ENCODE results near the gene TNS3. TPM values are rescaled to one million over a fixed set of nuclear protein-coding genes. Genes with fewer than 3 reads are reported as not detected.

The TNS3 gene
- total RNA-seq, 1 experiment from 2014 or later: 9.5 TPM

DNA sequence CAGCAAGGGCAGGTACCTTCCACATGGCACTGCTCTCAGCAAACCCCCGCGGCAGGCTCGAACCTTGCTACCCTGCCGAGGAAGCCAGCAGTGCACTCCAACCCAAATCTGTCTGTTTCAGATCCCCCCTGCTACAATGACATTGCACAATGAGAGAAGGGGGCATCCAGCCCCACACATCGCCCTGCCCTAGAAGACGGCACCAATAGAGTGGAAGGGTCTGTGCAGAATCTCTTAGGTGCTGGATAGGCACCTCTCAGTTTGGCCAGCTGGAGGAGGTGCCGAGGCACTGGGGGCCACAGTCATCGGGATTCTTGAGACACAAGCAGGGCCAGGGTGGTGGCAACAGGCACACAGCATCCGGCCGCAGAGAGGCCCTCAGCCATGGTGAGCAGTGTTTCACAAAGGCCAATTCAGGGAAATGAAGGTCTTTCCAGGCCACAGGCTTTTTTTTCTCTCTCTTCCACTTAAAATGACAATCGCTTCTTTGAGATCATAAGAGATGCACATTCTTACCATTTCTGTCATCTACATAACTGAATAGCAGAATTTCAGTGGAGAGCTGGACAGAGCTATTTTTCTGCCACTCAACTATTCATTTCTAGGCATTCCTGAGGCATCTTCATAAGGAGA, 281.3 kb downstream of the TNS3 start:
- no peak overlapping the region for H2BK5ac ChIP-seq (ENCODE audit: insufficient read length, low read length)
- H4K5ac ChIP-seq (ENCODE audit: insufficient read length, low read depth, low read length): no peak overlapping the region
- no peak overlapping the region for H3K56ac ChIP-seq (ENCODE audit: insufficient read length, low read depth, low read length)
- no peaks in the 10 kb centered on the region for H3K79me1 ChIP-seq (ENCODE audit: insufficient read depth, low read depth, low read length, poor library complexity, severe bottlenecking)
- Mint-ChIP-seq H3K9me3 (no peaks in the 10 kb centered on the region), H3K27ac (no peak overlapping the region; a peak in 1 of 7 replicates), H3K4me3 (no peak overlapping the region), H3K27me3 (ENCODE audit: low read depth) (no peaks in the 10 kb centered on the region), H3K36me3 (ENCODE audit: insufficient read depth in 1 of 3, low read depth in 3 of 3) (no peaks in the 10 kb centered on the region; a peak in 2 of 7 replicates), H3K4me1 (peaks cover 7 to 13% of the 10 kb centered on the region in 2 experiments)
- no peak overlapping the region for H3K18ac ChIP-seq (ENCODE audit: insufficient read length, low read depth, low read length)
- no peak overlapping the region for H2BK12ac ChIP-seq (ENCODE audit: insufficient read length, low read depth, low read length)
- no peak overlapping the region for H2AFZ ChIP-seq (ENCODE audit: low read length)
- H4K8ac ChIP-seq (replicated peaks; ENCODE audit: insufficient read length, low read depth, low read length): no peak overlapping the region
- DNase-seq: no peak
- H3K79me2 ChIP-seq (ENCODE audit: insufficient read depth, low read length): no peaks in the 10 kb centered on the region
- no peak overlapping the region for H3K23ac ChIP-seq (ENCODE audit: insufficient read length, low read depth, low read length)
- no peak overlapping the region for H2BK120ac ChIP-seq (ENCODE audit: low read depth, low read length, poor library complexity, severe bottlenecking)
- no peak overlapping the region for H3K9ac ChIP-seq (ENCODE audit: extremely low read depth, insufficient read length, low read length)
- no peak overlapping the region for H3K4ac ChIP-seq (ENCODE audit: low read depth, low read length)
- no CpG with 5 or more reads among the region's 11 CpGs for WGBS (ENCODE audit: extremely low coverage, insufficient read length, low lambda C conversion rate)
- no peak overlapping the region for H3K4me2 ChIP-seq (ENCODE audit: insufficient read depth, insufficient read length, low read length)
- H2BK15ac ChIP-seq (ENCODE audit: low read depth, low read length): no peak overlapping the region
- TF ChIP-seq CTCF (conservative IDR thresholded peaks at IDR 0.05): no peak
- H3T11ph ChIP-seq (ENCODE audit: low read length): no peak overlapping the region
- H2AK5ac ChIP-seq (ENCODE audit: insufficient read length, low read length): no peak overlapping the region
- H4K91ac ChIP-seq (ENCODE audit: insufficient read length, low read depth, low read length): no peak overlapping the region
- no peaks in the 10 kb centered on the region for H4K20me1 ChIP-seq (ENCODE audit: control insufficient read depth, insufficient read depth, insufficient read length)
- no peak overlapping the region for H3K14ac ChIP-seq (ENCODE audit: insufficient read depth, low read length)
- H3K9me3 ChIP-seq (ENCODE audit: control insufficient read depth, low read depth, low read length): no peaks in the 10 kb centered on the region
- H3K27ac ChIP-seq (ENCODE audit: insufficient read length, low read depth, low read length): no peak overlapping the region
- no peak overlapping the region for H2BK20ac ChIP-seq (ENCODE audit: low read depth, low read length, poor library complexity, severe bottlenecking)
- H3K4me1 ChIP-seq (ENCODE audit: insufficient read depth, low read length): no peaks in the 10 kb centered on the region
- no peaks in the 10 kb centered on the region for H3K23me2 ChIP-seq (ENCODE audit: insufficient read length, low read depth, low read length, poor library complexity, severe bottlenecking)
- no peaks in the 10 kb centered on the region for H3K27me3 ChIP-seq (ENCODE audit: insufficient read depth, low read length)
